Endothelial cell of umbilical vein (primary cell): ENCODE measurements around the gene LONP2. TPM values are rescaled to one million over a fixed set of nuclear protein-coding genes. Genes with fewer than 3 reads are reported as not detected.
"Not testable (repeated sequence)": the region's sequence is repeated elsewhere in the genome, so short reads cannot be mapped to it uniquely, and the experiment has no call there.

Experiments
- BruUV-seq: library from RNA; stranded (reverse); fragments of 400-500 nt; replicated peaks from 2 replicates; lab custom pipeline; 2021; lab: Mats Ljungman, UMichigan
- CTCF ChIA-PET: fragments of 300-600, 350-600 bp; sonication (Branson Sonifier 250); formaldehyde crosslinking; loops from one replicate; lab custom pipeline; 2021; ENCODE audit warnings: antibody characterized with exemption, inconsistent platforms; lab: Charles Lee
- POLR2A ChIA-PET: fragments of 300-600, 350-600 bp; sonication (Branson Sonifier 250); formaldehyde crosslinking; loops from one replicate; lab custom pipeline; 2021; ENCODE audit warnings: antibody characterized with exemption, inconsistent platforms; lab: Charles Lee
- DNase-seq: peaks from one replicate; pipeline ENCODE4 v3.0.0-alpha.2; 2011; ENCODE audit warnings: low read depth, low spot score
- FAIRE-seq: peaks from 2 replicates; lab custom pipeline; 2011; peaks lifted over from hg19 to GRCh38; lab: Jason Lieb, UNC
- H2AFZ ChIP-seq: 2 replicates; pipeline ENCODE4 v1.6.0; 2012; ENCODE audit warnings: low read depth, low read length, control low read depth, inconsistent platforms
- H3K27ac ChIP-seq: 2 replicates; pipeline ENCODE4 v1.5.1; 2011; ENCODE audit warnings: low read depth, mild to moderate bottlenecking, control low read depth, low read length, moderate library complexity; ENCODE audit not compliant: insufficient read depth
- H3K27me3 ChIP-seq, 2 experiments: 2 replicates each; pipeline versions ENCODE4 v1.6.0 to v1.6.1; 2011; ENCODE audit warnings: low read length in 2 of 2, mixed read lengths in 1 of 2; ENCODE audit not compliant: control insufficient read depth in 2 of 2, insufficient read depth in 2 of 2
- H3K36me3 ChIP-seq, 2 experiments: 2 replicates in 1 of 2; 3 replicates in 1 of 2; pipeline ENCODE4 v1.5.1; 2011; ENCODE audit warnings: low read length in 2 of 2, mild to moderate bottlenecking in 1 of 2, moderate library complexity in 1 of 2; ENCODE audit not compliant: control insufficient read depth in 2 of 2, insufficient read depth in 2 of 2; ENCODE audit errors: extremely low read depth in 1 of 2
- H3K4me1 ChIP-seq: 3 replicates; pipeline ENCODE4 v1.5.1; 2011; ENCODE audit warnings: mild to moderate bottlenecking, low read length; ENCODE audit not compliant: control insufficient read depth, insufficient read depth; ENCODE audit errors: extremely low read depth
- H3K4me2 ChIP-seq: 2 replicates; pipeline ENCODE4 v1.6.1; 2011; ENCODE audit warnings: low read length, control low read depth, mixed read lengths; ENCODE audit not compliant: insufficient read depth
- H3K4me3 ChIP-seq, 3 experiments: fragments of 200-600 bp in 1 of 3; sonication (generic), shearing (Covaris generic) in 1 of 3; replicated peaks in 1 of 3; 2 replicates each; pipeline ENCODE4 v1.5.1; 2011 to 2016; ENCODE audit warnings: control low read depth in 3 of 3, low read length in 3 of 3, mild to moderate bottlenecking in 2 of 3, inconsistent platforms in 1 of 3, low read depth in 1 of 3, moderate library complexity in 1 of 3; ENCODE audit not compliant: insufficient read depth in 1 of 3
- H3K79me2 ChIP-seq: 2 replicates; pipeline ENCODE4 v1.6.0; 2012; ENCODE audit warnings: low read length, inconsistent platforms; ENCODE audit not compliant: control insufficient read depth, insufficient read depth
- H3K9ac ChIP-seq: replicated peaks from 2 replicates; pipeline ENCODE3; 2011; ENCODE audit warnings: low read length, control low read depth; ENCODE audit not compliant: insufficient read depth; ENCODE audit errors: extremely low read depth
- H3K9me1 ChIP-seq: replicated peaks from 3 replicates; pipeline ENCODE4 v1.6.0; 2011; ENCODE audit warnings: mild to moderate bottlenecking, low read length; ENCODE audit not compliant: control insufficient read depth, insufficient read depth; ENCODE audit errors: extremely low read depth
- H3K9me3 ChIP-seq: replicated peaks from 2 replicates; pipeline ENCODE4 v1.5.1; 2012; ENCODE audit warnings: low read length, inconsistent platforms; ENCODE audit not compliant: control insufficient read depth, insufficient read depth
- H4K20me1 ChIP-seq: replicated peaks from 2 replicates; pipeline ENCODE3; 2011; ENCODE audit warnings: mild to moderate bottlenecking, low read length; ENCODE audit not compliant: control insufficient read depth, insufficient read depth; ENCODE audit errors: extremely low read depth
- EZH2 ChIP-seq: IDR thresholded peaks from 2 replicates; pipeline ENCODE4 v1.6.1; 2012; ENCODE audit warnings: borderline replicate concordance, low read depth, mild to moderate bottlenecking, moderate library complexity, low read length, inconsistent platforms; ENCODE audit not compliant: severe bottlenecking
- FOS ChIP-seq: IDR thresholded peaks from 2 replicates; pipeline ENCODE4 v1.6.1; 2011; ENCODE audit warnings: mild to moderate bottlenecking, low read length, moderate library complexity, borderline replicate concordance; ENCODE audit not compliant: insufficient read depth
- GATA2 ChIP-seq: IDR thresholded peaks from 2 replicates; pipeline ENCODE4 v1.7.0; 2011; ENCODE audit warnings: low read depth, mild to moderate bottlenecking, moderate library complexity, mixed read lengths, low read length; ENCODE audit not compliant: insufficient read length, insufficient read depth
- JUN ChIP-seq: IDR thresholded peaks from 2 replicates; pipeline ENCODE4 v1.6.1; 2011; ENCODE audit warnings: borderline replicate concordance, low read depth; ENCODE audit not compliant: insufficient read length, insufficient read depth
- MYC ChIP-seq: IDR thresholded peaks from one replicate; pipeline ENCODE4 v1.6.1; 2011; ENCODE audit warnings: mild to moderate bottlenecking, low read depth, low read length
- POLR2AphosphoS5 ChIP-seq: IDR thresholded peaks from 2 replicates; pipeline ENCODE4 v1.6.1; 2012; ENCODE audit warnings: low read depth, mild to moderate bottlenecking, control low read depth, low read length, moderate library complexity; ENCODE audit not compliant: insufficient read depth
- dilution Hi-C: fragments of 300-500 bp; cut with MboI; formaldehyde crosslinking; loops from one replicate; pipeline ENCODE4 v1.15.0; 2019; ENCODE audit warnings: low sequenced_read_pairs; ENCODE audit not compliant: extremely low pct_ligation_motif_present
- intact Hi-C: fragments of 100-400 bp; cut with micrococcal nuclease; formaldehyde crosslinking; loops from one replicate; pipeline ENCODE4 v1.10.0; 2022
- polyA plus RNA-seq, 4 experiments: library from polyadenylated mRNA; depleted of rRNA in 3 of 4; stranded (reverse) in 3 of 4; unstranded in 1 of 4; fragments of >200 nt; gene quantifications; 2 replicates each; pipeline versions ENCODE4 v1.2.1 to v1.2.3, GENCODE V29; 2011 to 2012; ENCODE audit warnings: missing spikeins in 1 of 4
- total RNA-seq: library from RNA; stranded (reverse); gene quantifications from 2 replicates; pipeline ENCODE4 v1.2.3, GENCODE V29; 2021
- TF ChIP-seq, protein P1 (sequence below), 2 donors: IDR thresholded peaks; 1 replicate in 1 of 2; 2 replicates in 1 of 2; pipeline ENCODE4 v1.5.1; 2011; ENCODE audit warnings: low read length in 2 of 2, mild to moderate bottlenecking in 2 of 2, moderate library complexity in 2 of 2, control low read depth in 1 of 2, inconsistent platforms in 1 of 2, low read depth in 1 of 2; ENCODE audit not compliant: insufficient read depth in 1 of 2; ENCODE audit errors: extremely low read depth in 1 of 2

LONP2 gene
- total and polyA plus RNA-seq, 2 donors (not counting 3 experiments of a cell fraction or from before 2014, with no cell fraction given), result 13.5 to 38.4 TPM

GRCh38 chr16:48374255-48374654, 130.2 kb downstream of the LONP2 start:
- Histone ChIP-seq H3K36me3 (no peaks in the 10 kb centered on the region), H3K9ac (no peak overlapping the region), H3K27me3 (no peaks in the 10 kb centered on the region), H3K27ac (no peak overlapping the region), H2AFZ (no peak overlapping the region), H3K4me2 (no peak overlapping the region), H4K20me1 (peaks cover 17% of the 10 kb centered on the region), H3K9me3 (no peaks in the 10 kb centered on the region), H3K4me1 (no peaks in the 10 kb centered on the region), H3K79me2 (peaks cover 92% of the 10 kb centered on the region), H3K4me3 (no peak overlapping the region), H3K9me1 (no peaks in the 10 kb centered on the region)
- DNase-seq (no peak), FAIRE-seq (no peak)
- intact Hi-C loops, result no loop called here
- no TSS peak for BruUV-seq
- no peak for TF ChIP-seq FOS
- TF ChIP-seq GATA2, result no peak
- TF ChIP-seq, protein P1, sequence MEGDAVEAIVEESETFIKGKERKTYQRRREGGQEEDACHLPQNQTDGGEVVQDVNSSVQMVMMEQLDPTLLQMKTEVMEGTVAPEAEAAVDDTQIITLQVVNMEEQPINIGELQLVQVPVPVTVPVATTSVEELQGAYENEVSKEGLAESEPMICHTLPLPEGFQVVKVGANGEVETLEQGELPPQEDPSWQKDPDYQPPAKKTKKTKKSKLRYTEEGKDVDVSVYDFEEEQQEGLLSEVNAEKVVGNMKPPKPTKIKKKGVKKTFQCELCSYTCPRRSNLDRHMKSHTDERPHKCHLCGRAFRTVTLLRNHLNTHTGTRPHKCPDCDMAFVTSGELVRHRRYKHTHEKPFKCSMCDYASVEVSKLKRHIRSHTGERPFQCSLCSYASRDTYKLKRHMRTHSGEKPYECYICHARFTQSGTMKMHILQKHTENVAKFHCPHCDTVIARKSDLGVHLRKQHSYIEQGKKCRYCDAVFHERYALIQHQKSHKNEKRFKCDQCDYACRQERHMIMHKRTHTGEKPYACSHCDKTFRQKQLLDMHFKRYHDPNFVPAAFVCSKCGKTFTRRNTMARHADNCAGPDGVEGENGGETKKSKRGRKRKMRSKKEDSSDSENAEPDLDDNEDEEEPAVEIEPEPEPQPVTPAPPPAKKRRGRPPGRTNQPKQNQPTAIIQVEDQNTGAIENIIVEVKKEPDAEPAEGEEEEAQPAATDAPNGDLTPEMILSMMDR (IDR thresholded peaks at IDR 0.05; ENCODE audit: extremely low read depth in 1 of 2, insufficient read depth in 1 of 2, low read depth in 1 of 2, low read length in 2 of 2), result no peak
- no peak for TF ChIP-seq MYC
- no peak for TF ChIP-seq JUN
- TF ChIP-seq EZH2, result no peak
- TF ChIP-seq POLR2AphosphoS5, result no peak
- dilution Hi-C loops, result no loop called here
- CTCF ChIA-PET, result interaction anchor here (0.7 kb wide), 1 partner anchor 256 kb away, joined by 3 read pairs; no protein-coding TSS in a partner anchor
- POLR2A ChIA-PET, result no interaction called here

DNA sequence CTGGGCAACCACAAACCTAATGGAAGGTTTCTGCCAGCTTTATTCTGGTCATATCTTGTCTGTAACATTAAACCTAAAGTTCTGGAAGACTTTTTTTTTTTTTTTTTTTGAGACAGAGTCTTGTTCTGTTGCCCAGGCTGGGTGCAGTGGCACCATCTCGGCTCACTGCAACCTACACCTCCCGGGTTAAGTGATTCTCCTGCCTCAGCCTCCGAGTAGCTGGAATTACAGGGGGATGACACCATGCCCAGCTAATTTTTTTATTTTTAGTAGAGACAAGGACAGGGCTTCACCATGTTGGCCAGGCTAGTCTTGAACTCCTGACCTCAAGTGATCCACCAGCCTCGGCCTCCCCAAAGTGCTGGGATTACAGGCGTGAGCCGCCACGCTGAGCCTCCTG, 133.2 kb downstream of the LONP2 start:
- POLR2A ChIA-PET, result not testable (repeated sequence)

More for the DNA sequence above, 133.2 kb downstream of the LONP2 start:
- FAIRE-seq, H3K4me3 ChIP-seq, H3K27ac ChIP-seq, DNase-seq, H3K36me3 ChIP-seq, H3K4me2 ChIP-seq, dilution Hi-C loops, BruUV-seq, H3K9ac ChIP-seq, intact Hi-C loops, H3K9me1 ChIP-seq, H3K4me1 ChIP-seq, H3K27me3 ChIP-seq, H2AFZ ChIP-seq, H3K9me3 ChIP-seq: not testable (repeated sequence)
- peaks cover 21% of the 10 kb centered on the region for H4K20me1 ChIP-seq
- CTCF ChIA-PET, result interaction anchor here (1.4 to 1.8 kb wide), 3 partner anchors 12 to 253 kb away, joined by 3 to 8 read pairs (median 4); no protein-coding TSS in a partner anchor
- peaks cover 97% of the 10 kb centered on the region for H3K79me2 ChIP-seq
